ENCODE results near the gene DAPK1.

- TF ChIP-seq, protein P1, sequence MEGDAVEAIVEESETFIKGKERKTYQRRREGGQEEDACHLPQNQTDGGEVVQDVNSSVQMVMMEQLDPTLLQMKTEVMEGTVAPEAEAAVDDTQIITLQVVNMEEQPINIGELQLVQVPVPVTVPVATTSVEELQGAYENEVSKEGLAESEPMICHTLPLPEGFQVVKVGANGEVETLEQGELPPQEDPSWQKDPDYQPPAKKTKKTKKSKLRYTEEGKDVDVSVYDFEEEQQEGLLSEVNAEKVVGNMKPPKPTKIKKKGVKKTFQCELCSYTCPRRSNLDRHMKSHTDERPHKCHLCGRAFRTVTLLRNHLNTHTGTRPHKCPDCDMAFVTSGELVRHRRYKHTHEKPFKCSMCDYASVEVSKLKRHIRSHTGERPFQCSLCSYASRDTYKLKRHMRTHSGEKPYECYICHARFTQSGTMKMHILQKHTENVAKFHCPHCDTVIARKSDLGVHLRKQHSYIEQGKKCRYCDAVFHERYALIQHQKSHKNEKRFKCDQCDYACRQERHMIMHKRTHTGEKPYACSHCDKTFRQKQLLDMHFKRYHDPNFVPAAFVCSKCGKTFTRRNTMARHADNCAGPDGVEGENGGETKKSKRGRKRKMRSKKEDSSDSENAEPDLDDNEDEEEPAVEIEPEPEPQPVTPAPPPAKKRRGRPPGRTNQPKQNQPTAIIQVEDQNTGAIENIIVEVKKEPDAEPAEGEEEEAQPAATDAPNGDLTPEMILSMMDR (IDR thresholded peaks at IDR 0.05; ENCODE audit: poor library complexity, severe bottlenecking) = no peak
- TF ChIP-seq EZH2 (IDR thresholded peaks at IDR 0.05; ENCODE audit: borderline replicate concordance, insufficient read depth, low read length, poor library complexity, severe bottlenecking) (no peak), POLR2AphosphoS5 (IDR thresholded peaks at IDR 0.05) (no peak), RAD21 (conservative IDR thresholded peaks at IDR 0.05) (no peak), EP300 (conservative IDR thresholded peaks at IDR 0.05; ENCODE audit: poor library complexity, severe bottlenecking) (no peak), SMC3 (conservative IDR thresholded peaks at IDR 0.05; ENCODE audit: poor library complexity) (no peak), TAF1 (IDR thresholded peaks at IDR 0.05; ENCODE audit: low read depth) (no peak)
- TF ChIP-seq, protein P2, sequence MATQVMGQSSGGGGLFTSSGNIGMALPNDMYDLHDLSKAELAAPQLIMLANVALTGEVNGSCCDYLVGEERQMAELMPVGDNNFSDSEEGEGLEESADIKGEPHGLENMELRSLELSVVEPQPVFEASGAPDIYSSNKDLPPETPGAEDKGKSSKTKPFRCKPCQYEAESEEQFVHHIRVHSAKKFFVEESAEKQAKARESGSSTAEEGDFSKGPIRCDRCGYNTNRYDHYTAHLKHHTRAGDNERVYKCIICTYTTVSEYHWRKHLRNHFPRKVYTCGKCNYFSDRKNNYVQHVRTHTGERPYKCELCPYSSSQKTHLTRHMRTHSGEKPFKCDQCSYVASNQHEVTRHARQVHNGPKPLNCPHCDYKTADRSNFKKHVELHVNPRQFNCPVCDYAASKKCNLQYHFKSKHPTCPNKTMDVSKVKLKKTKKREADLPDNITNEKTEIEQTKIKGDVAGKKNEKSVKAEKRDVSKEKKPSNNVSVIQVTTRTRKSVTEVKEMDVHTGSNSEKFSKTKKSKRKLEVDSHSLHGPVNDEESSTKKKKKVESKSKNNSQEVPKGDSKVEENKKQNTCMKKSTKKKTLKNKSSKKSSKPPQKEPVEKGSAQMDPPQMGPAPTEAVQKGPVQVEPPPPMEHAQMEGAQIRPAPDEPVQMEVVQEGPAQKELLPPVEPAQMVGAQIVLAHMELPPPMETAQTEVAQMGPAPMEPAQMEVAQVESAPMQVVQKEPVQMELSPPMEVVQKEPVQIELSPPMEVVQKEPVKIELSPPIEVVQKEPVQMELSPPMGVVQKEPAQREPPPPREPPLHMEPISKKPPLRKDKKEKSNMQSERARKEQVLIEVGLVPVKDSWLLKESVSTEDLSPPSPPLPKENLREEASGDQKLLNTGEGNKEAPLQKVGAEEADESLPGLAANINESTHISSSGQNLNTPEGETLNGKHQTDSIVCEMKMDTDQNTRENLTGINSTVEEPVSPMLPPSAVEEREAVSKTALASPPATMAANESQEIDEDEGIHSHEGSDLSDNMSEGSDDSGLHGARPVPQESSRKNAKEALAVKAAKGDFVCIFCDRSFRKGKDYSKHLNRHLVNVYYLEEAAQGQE (IDR thresholded peaks at IDR 0.05; ENCODE audit: borderline replicate concordance) = no peak
Observed at GRCh38 chr9:87507576-87507975, 9.9 kb downstream of the DAPK1 start.
